BE2C (cell line): ENCODE measurements around the gene AASDHPPT.

Source experiments
- DNase-seq: peaks from one replicate; pipeline ENCODE4 v3.0.0-alpha.2; 2020
- H3K27me3 ChIP-seq: fragments of 250-450 bp; sonication (Bioruptor Pico); 2 replicates; pipeline ENCODE4 v1.5.1; 2020; ENCODE audit warnings: mild to moderate bottlenecking
- H3K36me3 ChIP-seq: fragments of 250-450 bp; sonication (Bioruptor Pico); 2 replicates; pipeline ENCODE4 v1.5.1; 2020; ENCODE audit warnings: mild to moderate bottlenecking
- H3K4me1 ChIP-seq: fragments of 250-450 bp; sonication (Bioruptor Pico); 2 replicates; pipeline ENCODE4 v1.5.1; 2020
- H3K4me3 ChIP-seq: 2 replicates; pipeline ENCODE4 v1.5.1; 2011; ENCODE audit warnings: low read depth, low read length
- H3K9me3 ChIP-seq: fragments of 250-450 bp; sonication (Bioruptor Pico); 2 replicates; pipeline ENCODE4 v1.5.1; 2020
- TF ChIP-seq, protein P1 (sequence below): IDR thresholded peaks from 2 replicates; pipeline ENCODE4 v1.5.1; 2012; ENCODE audit warnings: mild to moderate bottlenecking, low read depth, low read length

Gene AASDHPPT

DNA sequence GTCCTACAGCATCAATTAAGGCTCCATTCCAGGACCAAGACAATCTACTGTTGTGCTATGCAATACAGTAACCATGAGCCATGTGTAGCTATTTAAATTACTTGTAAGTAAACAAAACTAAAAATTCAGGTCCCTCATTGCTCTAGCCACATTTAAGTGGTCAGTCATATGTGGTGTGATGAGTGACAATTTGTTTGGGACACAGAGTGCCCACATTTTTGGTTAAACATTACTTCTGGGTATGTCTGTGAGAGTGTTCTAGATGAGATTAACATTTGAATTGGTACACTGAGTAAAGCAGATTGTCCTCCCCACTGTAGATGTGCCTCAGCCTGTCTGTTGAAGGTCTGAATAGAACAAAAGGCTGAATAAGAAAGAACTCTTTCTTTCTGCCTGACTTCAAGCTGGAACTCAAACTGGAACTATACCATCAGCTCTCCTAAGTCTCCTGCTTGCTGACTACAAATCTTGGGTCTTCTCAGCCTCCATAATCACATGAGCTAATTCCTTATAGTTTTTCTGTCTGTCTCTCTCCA is 16.1 kb upstream of the AASDHPPT start:
- Histone ChIP-seq H3K9me3 (no peaks in the 10 kb centered on the region), H3K36me3 (no peaks in the 10 kb centered on the region), H3K4me1 (peaks cover 7% of the 10 kb centered on the region), H3K4me3 (no peak overlapping the region), H3K27me3 (no peaks in the 10 kb centered on the region)
- DNase-seq: no peak
- TF ChIP-seq, protein P1, sequence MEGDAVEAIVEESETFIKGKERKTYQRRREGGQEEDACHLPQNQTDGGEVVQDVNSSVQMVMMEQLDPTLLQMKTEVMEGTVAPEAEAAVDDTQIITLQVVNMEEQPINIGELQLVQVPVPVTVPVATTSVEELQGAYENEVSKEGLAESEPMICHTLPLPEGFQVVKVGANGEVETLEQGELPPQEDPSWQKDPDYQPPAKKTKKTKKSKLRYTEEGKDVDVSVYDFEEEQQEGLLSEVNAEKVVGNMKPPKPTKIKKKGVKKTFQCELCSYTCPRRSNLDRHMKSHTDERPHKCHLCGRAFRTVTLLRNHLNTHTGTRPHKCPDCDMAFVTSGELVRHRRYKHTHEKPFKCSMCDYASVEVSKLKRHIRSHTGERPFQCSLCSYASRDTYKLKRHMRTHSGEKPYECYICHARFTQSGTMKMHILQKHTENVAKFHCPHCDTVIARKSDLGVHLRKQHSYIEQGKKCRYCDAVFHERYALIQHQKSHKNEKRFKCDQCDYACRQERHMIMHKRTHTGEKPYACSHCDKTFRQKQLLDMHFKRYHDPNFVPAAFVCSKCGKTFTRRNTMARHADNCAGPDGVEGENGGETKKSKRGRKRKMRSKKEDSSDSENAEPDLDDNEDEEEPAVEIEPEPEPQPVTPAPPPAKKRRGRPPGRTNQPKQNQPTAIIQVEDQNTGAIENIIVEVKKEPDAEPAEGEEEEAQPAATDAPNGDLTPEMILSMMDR: no peak

DNA sequence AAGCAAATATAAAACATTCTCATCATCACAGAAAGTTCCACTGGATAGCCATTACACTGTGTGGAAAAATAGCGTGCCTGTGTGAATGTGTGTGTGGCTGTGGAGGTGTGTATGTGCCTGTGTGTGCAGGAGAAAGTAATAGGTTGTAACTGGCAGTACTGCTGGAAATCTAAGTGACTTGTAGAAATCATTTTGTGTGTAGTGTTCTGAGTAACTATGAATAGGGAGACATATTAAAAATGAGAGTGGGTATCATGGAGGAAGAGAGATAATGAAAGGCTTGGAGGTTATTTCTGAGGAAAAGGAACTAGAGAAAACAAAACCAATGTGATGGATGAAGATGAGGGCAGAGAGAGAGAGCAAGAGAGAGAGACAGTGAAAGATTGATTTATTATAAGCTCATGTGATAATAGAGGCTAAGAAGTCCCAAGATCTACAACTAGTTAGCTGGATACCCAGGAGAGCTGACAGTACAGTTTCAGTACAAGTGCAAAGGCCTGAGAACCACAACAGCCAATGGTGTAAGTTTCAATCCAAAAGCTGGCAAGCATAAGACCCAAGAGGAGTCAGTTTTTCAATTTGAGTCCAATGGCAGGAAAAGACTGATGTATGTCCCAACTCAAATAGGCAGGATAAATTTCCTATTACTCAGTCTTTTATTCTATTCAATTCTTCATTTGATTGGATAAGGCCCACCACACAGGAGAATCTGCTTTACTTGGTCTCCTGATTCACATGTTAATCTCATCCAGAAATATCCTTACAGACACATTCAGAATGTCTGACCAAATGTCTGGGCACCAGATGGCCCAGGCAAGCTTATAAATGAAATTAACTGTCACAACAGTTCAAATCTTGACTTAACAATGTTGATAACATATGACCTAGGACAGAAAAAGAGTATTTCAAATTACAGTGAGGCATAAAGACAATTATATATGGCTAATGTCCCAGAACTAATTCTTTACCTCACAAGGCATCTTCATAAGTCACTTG is 15.2 kb upstream of the AASDHPPT start:
- TF ChIP-seq, protein P1: no peak
- Histone ChIP-seq H3K4me1 (peaks cover 7% of the 10 kb centered on the region), H3K36me3 (no peaks in the 10 kb centered on the region), H3K9me3 (no peaks in the 10 kb centered on the region), H3K4me3 (no peak overlapping the region), H3K27me3 (no peaks in the 10 kb centered on the region)
- DNase-seq: peak; percentile 56

DNA sequence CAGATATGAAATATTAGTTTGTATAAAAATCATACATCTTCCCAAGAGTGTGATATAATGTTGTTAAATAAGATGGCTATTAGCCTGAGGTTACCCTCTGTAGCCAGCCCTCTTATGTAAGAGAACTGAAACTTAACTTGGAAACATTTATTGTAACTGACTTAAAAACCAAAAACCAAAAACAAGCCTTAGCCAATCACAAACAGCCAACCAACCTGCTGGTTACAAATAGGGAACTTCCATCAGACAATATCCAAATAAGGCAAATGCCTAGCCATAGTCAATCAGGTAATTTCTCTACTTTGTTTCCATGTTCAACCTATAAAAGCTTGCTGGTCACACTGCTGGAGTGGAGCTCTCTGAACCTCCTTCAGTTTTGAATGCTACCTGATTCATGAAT is 14.5 kb upstream of the AASDHPPT start:
- peaks cover 7% of the 10 kb centered on the region for H3K4me1 ChIP-seq
- H3K4me3 ChIP-seq: no peak overlapping the region
- TF ChIP-seq, protein P1: no peak
- H3K9me3 ChIP-seq: no peaks in the 10 kb centered on the region
- H3K36me3 ChIP-seq: no peaks in the 10 kb centered on the region
- no peaks in the 10 kb centered on the region for H3K27me3 ChIP-seq
- no peak for DNase-seq

DNA sequence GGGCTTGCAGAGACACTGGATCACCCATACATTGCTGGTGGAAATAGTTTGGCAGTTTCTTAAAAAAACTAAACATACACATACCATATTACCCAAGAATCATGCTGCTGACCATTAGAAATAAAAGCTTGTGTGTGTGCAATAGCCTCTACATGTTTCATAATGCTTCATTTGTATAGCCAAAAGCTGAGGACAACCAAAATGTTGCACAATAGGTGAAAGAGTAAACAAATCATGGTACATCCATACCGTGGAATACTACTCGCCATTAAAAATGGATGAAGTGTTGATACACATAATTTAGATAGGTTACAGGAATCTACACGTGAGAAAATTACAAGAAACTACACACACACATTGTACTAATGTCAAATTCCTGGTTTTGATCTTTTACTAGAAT is 6.9 kb upstream of the AASDHPPT start:
- H3K27me3 ChIP-seq: no peaks in the 10 kb centered on the region
- TF ChIP-seq, protein P1: no peak
- H3K4me3 ChIP-seq: no peak overlapping the region
- no peaks in the 10 kb centered on the region for H3K9me3 ChIP-seq
- no peaks in the 10 kb centered on the region; the same call in 1 of the 2 replicates for H3K36me3 ChIP-seq
- no peak for DNase-seq
- no peaks in the 10 kb centered on the region for H3K4me1 ChIP-seq

DNA sequence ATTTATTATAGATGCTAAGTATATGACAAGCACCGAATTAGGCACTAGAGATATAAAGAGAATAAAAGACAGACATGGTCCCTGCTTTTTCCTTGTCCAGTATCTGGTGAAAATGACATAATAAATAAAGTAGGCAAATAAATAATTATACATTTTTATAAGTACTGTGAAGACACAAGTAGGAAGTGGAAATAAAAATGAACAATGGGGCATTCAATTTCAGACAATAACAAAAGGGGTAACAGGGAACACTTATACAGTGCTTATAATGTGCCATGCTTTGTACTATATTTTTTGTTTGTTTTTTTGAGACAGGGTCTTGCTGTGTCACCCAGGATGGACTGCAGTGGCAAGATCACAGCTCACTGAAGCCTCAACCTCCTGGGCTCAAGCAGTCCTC is 4.7 kb upstream of the AASDHPPT start:
- Histone ChIP-seq H3K4me3 (no peak overlapping the region), H3K9me3 (no peaks in the 10 kb centered on the region), H3K27me3 (no peaks in the 10 kb centered on the region), H3K4me1 (no peaks in the 10 kb centered on the region), H3K36me3 (no peaks in the 10 kb centered on the region; the same call in 1 of the 2 replicates)
- DNase-seq: no peak
- TF ChIP-seq, protein P1: no peak
